T-helper 1 cell (primary cell): ENCODE measurements around the gene COMT.

ENCODE experiments used
- DNase-seq, 5 donors: peaks; one replicate each; pipeline ENCODE4 v3.0.0-alpha.2; 2012 to 2020

Gene COMT

DNA sequence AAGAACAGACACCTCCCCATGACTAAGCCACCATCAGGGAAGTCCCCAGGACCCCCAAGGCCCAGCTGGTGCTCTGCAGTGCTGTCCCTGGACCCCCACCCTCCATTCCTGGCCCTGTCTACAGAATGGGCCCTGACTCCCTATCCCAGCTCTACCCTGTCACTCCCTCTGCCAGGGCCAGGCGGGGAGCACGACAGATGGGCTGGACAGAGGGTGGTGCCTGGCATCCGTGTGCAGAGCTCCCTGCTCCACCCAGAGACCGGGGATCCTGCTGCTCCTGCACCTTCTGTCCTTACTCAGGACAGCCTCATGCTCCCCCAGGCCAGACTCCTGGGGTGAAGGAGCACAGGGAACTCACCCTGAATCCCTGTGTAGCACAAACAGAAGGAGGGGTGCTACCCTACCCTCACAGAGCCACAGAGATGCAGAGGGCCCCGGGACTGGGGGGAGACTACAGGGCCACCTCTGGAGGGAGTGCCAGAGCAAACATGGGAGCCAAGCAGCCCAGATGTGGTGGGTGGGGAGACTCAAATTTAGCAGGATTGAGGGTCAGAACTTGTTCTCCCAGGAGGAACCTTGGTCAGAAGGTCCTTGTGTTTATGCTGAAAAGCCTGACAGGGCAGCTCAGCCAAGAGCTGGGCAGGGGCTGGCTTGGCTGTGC, 73.1 kb downstream of the COMT start:
- DNase-seq: no peak

GRCh38 chr22:20015187-20015625, 73.6 kb downstream of the COMT start:
- DNase-seq: no peak

DNA sequence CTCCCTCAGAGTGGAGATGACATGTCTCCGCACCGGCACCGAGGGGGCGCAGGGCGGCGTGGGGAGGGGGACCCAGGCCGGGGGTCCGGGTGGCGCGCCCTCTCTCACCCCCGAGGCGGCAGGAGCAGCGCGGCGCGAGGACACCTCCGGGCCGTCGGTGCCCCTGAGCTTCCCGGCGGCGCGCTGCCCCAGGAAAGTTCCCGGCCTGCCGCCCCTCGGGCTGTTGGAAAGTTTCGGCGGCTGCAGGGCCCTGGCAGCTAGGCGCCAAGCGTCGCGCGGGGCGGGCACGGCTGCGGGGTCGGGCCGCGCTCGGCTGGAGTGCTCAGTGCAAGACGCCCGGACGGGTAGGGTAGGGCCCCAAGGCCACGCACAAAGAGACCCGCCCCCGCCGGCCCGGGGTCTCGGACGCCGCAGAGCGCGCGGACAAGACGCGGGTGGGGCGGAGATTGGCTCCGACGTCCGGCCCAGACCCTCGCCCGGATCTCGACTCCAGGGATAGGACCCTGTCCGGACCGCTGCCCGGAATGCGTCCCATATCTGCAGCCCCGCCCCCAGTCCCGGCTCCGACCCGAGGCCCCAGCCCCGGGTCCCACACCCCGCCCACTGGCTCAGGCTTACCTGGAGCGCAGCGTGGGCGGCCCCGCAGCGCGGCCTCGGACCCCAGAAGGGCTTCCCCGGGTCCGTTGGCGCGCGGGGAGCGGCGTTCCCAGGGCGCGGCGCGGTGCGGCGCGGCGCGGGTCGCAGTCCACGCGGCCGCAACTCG, 74.6 kb downstream of the COMT start:
- peak in 1 of 5 donors; percentile 19 for DNase-seq

- peak; percentile 82 to 90 (median 88) for DNase-seq
Observed at GRCh38 chr22:20016734-20017621, 75.4 kb downstream of the COMT start, which contains the start of gene ARVCF. ARVCF (minus strand) TSS chr22:20016823; CDS start chr22:19990794, 26,029 bp downstream.

- no peak for DNase-seq
Observed at GRCh38 chr22:20017622-20017958, 76.0 kb downstream of the COMT start.

DNA sequence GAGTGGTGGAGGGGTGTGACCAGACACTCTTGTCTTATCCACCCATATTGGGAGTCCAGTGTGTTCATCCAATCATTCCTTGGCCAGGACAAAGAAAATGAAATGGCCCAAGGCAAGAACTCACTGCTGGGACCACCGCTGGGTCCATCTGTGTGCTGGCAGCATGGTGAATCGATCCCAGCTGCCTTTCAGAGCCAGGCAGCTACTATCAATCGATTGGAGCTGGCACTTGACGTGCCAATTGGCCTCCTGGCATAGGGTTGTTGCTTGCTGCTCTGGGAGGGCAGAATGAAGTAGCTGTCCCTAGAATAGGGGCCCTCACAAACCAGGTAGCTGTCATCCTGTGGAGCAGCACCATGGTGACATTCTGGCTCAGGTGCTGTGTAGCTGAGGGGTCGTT, 76.4 kb downstream of the COMT start:
- no peak for DNase-seq
